ENCODE results near the gene TMEM31. TPM values are rescaled to one million over a fixed set of nuclear protein-coding genes. Genes with fewer than 3 reads are reported as not detected.
A peak's percentile ranks its signal among the peaks of the same experiment; 100 is the strongest.

TMEM31 gene
- total RNA-seq, 1 donor from 2014 or later: not detected

GRCh38 chrX:103687696-103688201 lies 23.0 kb upstream of the TMEM31 start:
- no peaks in the 10 kb centered on the region for H3K9me3 Mint-ChIP-seq
- H3K4me1 Mint-ChIP-seq (ENCODE audit: low read depth): peaks cover 8% of the 10 kb centered on the region
- H3K4me3 Mint-ChIP-seq (ENCODE audit: low read depth): no peak overlapping the region
- peaks cover 22% of the 10 kb centered on the region for H3K36me3 Mint-ChIP-seq (ENCODE audit: low read depth)
- H3K27ac Mint-ChIP-seq: no peak overlapping the region
- DNase-seq (ENCODE audit: low spot score): peak; percentile 15
- intact Hi-C loops (cut with micrococcal nuclease): loop anchor here (1.0 to 5.0 kb wide), 5 partner anchors 47 to 470 kb away; partner anchors contain the start of genes SLC25A53 and TCEAL1
- no peaks in the 10 kb centered on the region for H3K27me3 Mint-ChIP-seq (ENCODE audit: low read depth)

DNA sequence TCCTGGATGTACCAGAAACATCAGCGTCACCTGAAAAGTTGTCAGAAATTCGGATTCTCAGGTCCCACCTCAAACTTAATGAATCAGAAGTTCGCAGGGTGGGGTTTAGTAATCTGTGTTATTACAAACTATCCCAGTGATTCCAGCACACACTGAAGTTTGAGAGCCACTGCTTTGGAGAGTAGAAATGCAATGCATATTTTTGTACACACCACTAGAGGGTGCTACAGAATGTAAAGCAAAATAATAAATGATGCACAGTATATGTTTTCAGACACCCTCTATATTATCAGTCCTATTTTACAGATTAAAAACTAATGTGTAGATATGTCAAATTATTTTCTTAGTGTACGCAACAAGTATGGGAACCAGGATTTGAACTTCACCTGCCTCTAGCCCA lies 21.8 kb upstream of the TMEM31 start:
- H3K36me3 Mint-ChIP-seq (ENCODE audit: low read depth): peaks cover 15% of the 10 kb centered on the region
- no peaks in the 10 kb centered on the region for H3K27me3 Mint-ChIP-seq (ENCODE audit: low read depth)
- no peak for DNase-seq (ENCODE audit: low spot score)
- no peak overlapping the region for H3K4me3 Mint-ChIP-seq (ENCODE audit: low read depth)
- intact Hi-C loops (cut with micrococcal nuclease): loop anchor here (1.0 to 5.0 kb wide), 4 partner anchors 62 to 442 kb away; partner anchors contain the start of gene TCEAL1
- no peaks in the 10 kb centered on the region for H3K9me3 Mint-ChIP-seq
- peaks cover 4% of the 10 kb centered on the region for H3K4me1 Mint-ChIP-seq (ENCODE audit: low read depth)
- no peak overlapping the region for H3K27ac Mint-ChIP-seq

DNA sequence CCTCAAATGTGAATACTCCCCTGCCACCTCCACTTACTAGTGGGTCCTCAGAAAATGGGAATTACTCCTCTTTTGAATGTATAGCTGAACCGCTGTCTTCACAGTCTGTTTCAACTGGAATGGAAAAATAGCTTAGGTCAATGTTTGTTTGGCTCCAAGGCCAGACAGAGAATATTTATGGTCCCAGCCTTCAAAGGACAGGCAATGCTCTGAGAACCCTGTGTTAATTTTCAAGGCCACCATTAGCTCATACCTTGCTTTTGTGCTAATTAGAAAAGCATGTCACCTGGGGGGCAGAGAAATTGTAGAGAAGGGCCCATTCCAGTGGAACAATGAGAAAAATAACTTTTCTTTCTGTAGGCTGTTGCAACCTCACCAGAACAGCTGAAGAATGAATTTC lies 19.6 kb upstream of the TMEM31 start:
- no peak overlapping the region for H3K4me3 Mint-ChIP-seq (ENCODE audit: low read depth)
- H3K4me1 Mint-ChIP-seq (ENCODE audit: low read depth): no peaks in the 10 kb centered on the region
- H3K9me3 Mint-ChIP-seq: no peaks in the 10 kb centered on the region
- DNase-seq (ENCODE audit: low spot score): no peak
- intact Hi-C loops (cut with micrococcal nuclease): no loop called here
- no peak overlapping the region for H3K27ac Mint-ChIP-seq
- no peaks in the 10 kb centered on the region for H3K36me3 Mint-ChIP-seq (ENCODE audit: low read depth)
- no peaks in the 10 kb centered on the region for H3K27me3 Mint-ChIP-seq (ENCODE audit: low read depth)

DNA sequence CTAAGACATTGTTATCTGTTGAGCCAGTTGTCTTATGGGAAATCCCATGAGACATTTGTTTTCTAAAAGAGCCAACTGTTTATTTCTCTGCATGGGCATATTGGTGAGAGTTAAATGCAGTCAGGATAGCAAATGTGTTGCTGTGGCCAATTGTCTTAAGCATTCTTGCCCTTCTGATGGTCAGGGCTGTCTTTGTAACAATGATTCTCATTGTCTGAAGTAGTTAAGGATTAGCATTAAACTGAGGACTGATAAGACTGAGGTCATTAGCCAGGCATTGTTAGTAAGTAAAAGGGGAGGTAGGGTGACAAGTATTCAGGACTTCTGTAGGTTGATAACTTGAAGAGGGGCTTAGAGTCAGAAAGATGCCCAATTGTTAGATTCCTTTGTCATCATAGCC lies 13.0 kb upstream of the TMEM31 start:
- H3K9me3 Mint-ChIP-seq: no peaks in the 10 kb centered on the region
- DNase-seq (ENCODE audit: low spot score): no peak
- H3K27me3 Mint-ChIP-seq (ENCODE audit: low read depth): peaks cover 2% of the 10 kb centered on the region
- no peak overlapping the region for H3K4me3 Mint-ChIP-seq (ENCODE audit: low read depth)
- no peaks in the 10 kb centered on the region for H3K4me1 Mint-ChIP-seq (ENCODE audit: low read depth)
- H3K36me3 Mint-ChIP-seq (ENCODE audit: low read depth): no peaks in the 10 kb centered on the region
- intact Hi-C loops (cut with micrococcal nuclease): no loop called here
- no peak overlapping the region for H3K27ac Mint-ChIP-seq

DNA sequence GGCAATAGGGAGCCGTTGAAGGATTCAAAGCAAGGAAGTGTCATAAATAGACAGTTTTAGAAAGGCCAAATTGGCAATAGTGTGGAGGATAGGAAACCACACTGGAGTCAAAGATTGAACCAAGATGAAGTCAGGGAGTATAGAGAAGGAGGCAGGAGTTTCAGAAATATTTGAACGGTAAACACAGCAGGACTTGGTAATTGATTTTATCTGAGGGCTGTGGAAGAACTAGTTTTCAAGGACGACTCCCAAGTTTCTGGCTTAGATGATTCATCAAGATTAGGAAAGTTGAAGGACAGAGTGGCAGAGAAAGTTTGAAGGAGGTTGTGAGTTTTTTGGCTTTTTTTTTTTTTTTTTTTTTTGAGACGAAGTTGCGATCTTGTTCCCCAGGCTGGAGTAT lies 11.5 kb upstream of the TMEM31 start:
- Mint-ChIP-seq H3K4me1 (ENCODE audit: low read depth) (no peaks in the 10 kb centered on the region), H3K9me3 (no peaks in the 10 kb centered on the region), H3K27ac (no peak overlapping the region), H3K27me3 (ENCODE audit: low read depth) (peaks cover 6% of the 10 kb centered on the region), H3K4me3 (ENCODE audit: low read depth) (no peak overlapping the region), H3K36me3 (ENCODE audit: low read depth) (no peaks in the 10 kb centered on the region)
- no peak for DNase-seq (ENCODE audit: low spot score)
- intact Hi-C loops (cut with micrococcal nuclease): no loop called here

- no peaks in the 10 kb centered on the region for H3K36me3 Mint-ChIP-seq (ENCODE audit: low read depth)
- no peak overlapping the region for H3K27ac Mint-ChIP-seq
- H3K9me3 Mint-ChIP-seq: no peaks in the 10 kb centered on the region
- no peak overlapping the region for H3K4me3 Mint-ChIP-seq (ENCODE audit: low read depth)
- H3K27me3 Mint-ChIP-seq (ENCODE audit: low read depth): peaks cover 8% of the 10 kb centered on the region
- DNase-seq (ENCODE audit: low spot score): no peak
- no peaks in the 10 kb centered on the region for H3K4me1 Mint-ChIP-seq (ENCODE audit: low read depth)
- intact Hi-C loops (cut with micrococcal nuclease): no loop called here
These were observed 5.8 kb upstream of the TMEM31 start for GRCh38 chrX:103704863-103705262.

DNA sequence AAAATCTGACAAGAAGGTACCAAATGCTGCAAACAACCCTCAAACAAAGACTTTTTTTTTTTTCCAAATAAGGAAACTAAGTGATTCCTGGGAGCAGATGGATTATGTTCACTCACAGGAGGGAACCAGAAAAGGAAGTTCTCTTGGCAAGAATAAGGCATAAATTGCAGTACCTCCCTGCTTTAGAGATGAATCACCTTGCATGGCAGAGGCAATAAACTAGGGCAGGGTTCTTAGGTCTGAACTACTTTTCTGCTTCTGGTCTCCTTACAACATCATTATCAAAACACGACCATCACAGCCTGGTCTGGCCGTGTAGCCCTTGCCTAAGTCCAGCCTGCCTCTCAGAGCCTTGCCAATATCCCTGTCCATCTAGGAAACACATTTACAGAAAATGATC lies 6.3 kb downstream of the TMEM31 start:
- peaks cover 2% of the 10 kb centered on the region for H3K27me3 Mint-ChIP-seq (ENCODE audit: low read depth)
- H3K27ac Mint-ChIP-seq: no peak overlapping the region
- no peak for DNase-seq (ENCODE audit: low spot score)
- H3K36me3 Mint-ChIP-seq (ENCODE audit: low read depth): no peaks in the 10 kb centered on the region
- no peaks in the 10 kb centered on the region for H3K9me3 Mint-ChIP-seq
- H3K4me3 Mint-ChIP-seq (ENCODE audit: low read depth): no peak overlapping the region
- intact Hi-C loops (cut with micrococcal nuclease): no loop called here
- no peaks in the 10 kb centered on the region for H3K4me1 Mint-ChIP-seq (ENCODE audit: low read depth)

DNA sequence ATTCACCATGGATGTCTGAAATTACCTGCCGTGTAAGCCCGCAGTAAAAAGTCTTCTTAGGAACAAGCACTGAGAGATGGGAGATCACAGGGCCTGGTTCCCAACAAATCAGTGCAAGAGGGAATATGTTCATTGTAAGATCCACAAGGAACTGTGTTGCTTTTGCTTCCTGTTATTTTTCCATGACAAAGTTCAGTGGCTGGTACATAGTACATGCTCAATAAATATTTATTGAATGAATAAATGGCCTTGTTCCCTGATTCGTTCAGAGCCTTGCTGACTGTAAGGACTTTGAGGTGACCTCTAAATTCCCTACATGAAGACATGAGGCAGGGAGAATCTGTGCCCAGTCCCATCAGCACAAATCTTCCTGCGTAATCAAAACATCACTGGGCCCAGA lies 7.4 kb downstream of the TMEM31 start:
- Mint-ChIP-seq H3K4me1 (ENCODE audit: low read depth) (no peaks in the 10 kb centered on the region), H3K36me3 (ENCODE audit: low read depth) (no peaks in the 10 kb centered on the region), H3K27me3 (ENCODE audit: low read depth) (peaks cover 2% of the 10 kb centered on the region), H3K9me3 (no peaks in the 10 kb centered on the region), H3K27ac (no peak overlapping the region), H3K4me3 (ENCODE audit: low read depth) (no peak overlapping the region)
- DNase-seq (ENCODE audit: low spot score): no peak
- intact Hi-C loops (cut with micrococcal nuclease): no loop called here

DNA sequence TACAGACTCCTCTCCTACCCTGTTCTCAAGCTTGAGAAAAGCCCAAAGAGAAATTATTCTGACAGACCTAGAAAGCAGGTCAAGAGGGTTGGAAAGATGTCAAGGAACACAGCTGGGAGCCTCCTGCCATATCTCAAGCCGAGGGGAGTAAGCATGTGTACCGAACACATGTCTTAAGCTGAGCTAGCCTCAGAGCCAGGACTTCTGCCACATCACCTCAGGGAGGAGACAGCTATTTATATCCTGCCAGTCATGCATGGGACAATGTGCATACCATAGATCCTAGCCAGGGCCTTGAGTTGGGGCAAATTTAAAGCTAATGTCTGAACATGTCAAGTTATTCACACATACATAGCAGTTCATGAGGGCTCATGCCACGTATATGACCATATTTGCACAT lies 11.8 kb downstream of the TMEM31 start:
- intact Hi-C loops (cut with micrococcal nuclease): no loop called here
- no peaks in the 10 kb centered on the region for H3K36me3 Mint-ChIP-seq (ENCODE audit: low read depth)
- H3K4me3 Mint-ChIP-seq (ENCODE audit: low read depth): no peak overlapping the region
- no peaks in the 10 kb centered on the region for H3K4me1 Mint-ChIP-seq (ENCODE audit: low read depth)
- DNase-seq (ENCODE audit: low spot score): no peak
- H3K27ac Mint-ChIP-seq: no peak overlapping the region
- peaks cover 2% of the 10 kb centered on the region for H3K27me3 Mint-ChIP-seq (ENCODE audit: low read depth)
- H3K9me3 Mint-ChIP-seq: no peaks in the 10 kb centered on the region

GRCh38 chrX:103726477-103726876 lies 15.8 kb downstream of the TMEM31 start:
- H3K9me3 Mint-ChIP-seq: no peaks in the 10 kb centered on the region
- H3K4me1 Mint-ChIP-seq (ENCODE audit: low read depth): peaks cover 1% of the 10 kb centered on the region
- H3K27me3 Mint-ChIP-seq (ENCODE audit: low read depth): peaks cover 8% of the 10 kb centered on the region
- no peak for DNase-seq (ENCODE audit: low spot score)
- H3K27ac Mint-ChIP-seq: no peak overlapping the region
- no peaks in the 10 kb centered on the region for H3K36me3 Mint-ChIP-seq (ENCODE audit: low read depth)
- no peak overlapping the region for H3K4me3 Mint-ChIP-seq (ENCODE audit: low read depth)
- intact Hi-C loops (cut with micrococcal nuclease): no loop called here

- Mint-ChIP-seq H3K27me3 (ENCODE audit: low read depth) (peaks cover 10% of the 10 kb centered on the region), H3K9me3 (no peaks in the 10 kb centered on the region), H3K4me3 (ENCODE audit: low read depth) (no peak overlapping the region), H3K4me1 (ENCODE audit: low read depth) (peaks cover 1% of the 10 kb centered on the region), H3K36me3 (ENCODE audit: low read depth) (no peaks in the 10 kb centered on the region), H3K27ac (no peak overlapping the region)
- intact Hi-C loops (cut with micrococcal nuclease): no loop called here
- DNase-seq (ENCODE audit: low spot score): no peak
These were observed 16.4 kb downstream of the TMEM31 start for GRCh38 chrX:103727115-103727514.

DNA sequence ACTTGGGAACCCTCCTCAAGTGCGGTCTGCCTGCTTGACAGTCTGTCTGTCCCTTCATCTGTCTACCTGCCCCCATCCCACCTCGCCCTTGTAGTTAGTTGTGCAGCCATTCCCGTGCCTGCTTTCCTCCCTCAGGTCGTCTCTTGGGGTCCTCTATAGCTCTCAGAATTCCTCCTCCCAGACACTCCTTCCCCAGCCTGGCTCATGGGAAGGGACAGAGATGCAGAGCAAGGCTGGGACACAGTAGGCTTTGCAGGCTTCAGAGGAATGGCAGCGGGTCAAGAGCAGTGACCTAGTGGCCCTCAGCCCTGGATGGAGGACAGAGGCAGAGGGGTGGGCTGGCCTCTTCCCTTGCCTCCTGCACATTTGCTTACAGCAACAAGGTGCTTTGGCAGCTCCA lies 18.3 kb downstream of the TMEM31 start:
- H3K36me3 Mint-ChIP-seq (ENCODE audit: low read depth): no peaks in the 10 kb centered on the region
- H3K4me1 Mint-ChIP-seq (ENCODE audit: low read depth): peaks cover 4% of the 10 kb centered on the region
- H3K27ac Mint-ChIP-seq: no peak overlapping the region
- no peak for DNase-seq (ENCODE audit: low spot score)
- H3K4me3 Mint-ChIP-seq (ENCODE audit: low read depth): no peak overlapping the region
- peaks cover 12% of the 10 kb centered on the region for H3K27me3 Mint-ChIP-seq (ENCODE audit: low read depth)
- intact Hi-C loops (cut with micrococcal nuclease): no loop called here
- no peaks in the 10 kb centered on the region for H3K9me3 Mint-ChIP-seq

DNA sequence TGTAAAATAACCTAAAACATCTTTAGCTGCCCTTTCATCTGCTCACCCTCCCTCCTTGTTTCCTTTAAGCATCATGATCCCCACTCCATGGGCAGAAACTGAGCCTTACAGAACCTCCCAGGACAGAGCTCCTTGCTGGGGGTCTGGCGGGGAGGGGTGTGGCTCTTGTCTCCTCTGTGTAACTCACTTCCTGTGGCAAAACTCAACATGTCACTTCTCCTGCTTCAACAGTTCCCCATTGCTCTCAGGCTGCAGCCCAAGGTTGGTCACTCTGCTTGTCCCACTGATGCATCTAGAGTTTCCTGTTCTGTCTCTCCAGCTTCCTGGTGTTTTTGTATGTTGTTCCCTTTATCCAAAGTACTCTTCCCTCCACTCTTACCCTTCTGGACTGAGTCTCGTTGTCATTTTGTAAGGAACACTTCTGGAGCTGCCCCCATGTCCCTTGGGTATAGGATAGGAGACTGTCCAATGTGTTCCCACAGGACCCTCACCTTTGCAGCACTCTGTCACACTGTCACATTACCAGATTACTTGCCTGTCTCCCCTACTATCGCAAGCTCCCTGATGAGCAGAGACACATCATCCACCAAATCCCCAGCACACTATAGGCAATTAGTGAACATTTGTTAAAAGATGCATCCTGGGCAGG lies 19.6 kb downstream of the TMEM31 start:
- H3K4me3 Mint-ChIP-seq (ENCODE audit: low read depth): no peak overlapping the region
- no peak overlapping the region for H3K27ac Mint-ChIP-seq
- DNase-seq (ENCODE audit: low spot score): no peak
- peaks cover 12% of the 10 kb centered on the region for H3K27me3 Mint-ChIP-seq (ENCODE audit: low read depth)
- no peaks in the 10 kb centered on the region for H3K36me3 Mint-ChIP-seq (ENCODE audit: low read depth)
- intact Hi-C loops (cut with micrococcal nuclease): loop anchor here (10.0 kb wide), 1 partner anchor 75 kb away; no protein-coding TSS in a partner anchor
- H3K4me1 Mint-ChIP-seq (ENCODE audit: low read depth): peaks cover 10% of the 10 kb centered on the region
- H3K9me3 Mint-ChIP-seq: no peaks in the 10 kb centered on the region

All from activated T-helper 2 cell treated with anti-CD3 and anti-CD28 coated beads, Interferon-gamma antibody, Interleukin-2, Interleukin-4, amounts not matched to agents 10 μg/mL and 5 μg/mL and 100 μg/mL, durations not matched to agents 14 hours and 24 hours and 36 hours (primary cell).